SKM-1 (cell line): ENCODE results near the gene CMAS.
"Not testable (repeated sequence)": the region's sequence is repeated elsewhere in the genome, so short reads cannot be mapped to it uniquely, and the experiment has no call there.

ENCODE experiments used
- DNase-seq: peaks from one replicate; lab custom pipeline; 2025; ENCODE audit not compliant: unreplicated experiment; lab: John Stamatoyannopoulos, UW

The CMAS gene

DNA sequence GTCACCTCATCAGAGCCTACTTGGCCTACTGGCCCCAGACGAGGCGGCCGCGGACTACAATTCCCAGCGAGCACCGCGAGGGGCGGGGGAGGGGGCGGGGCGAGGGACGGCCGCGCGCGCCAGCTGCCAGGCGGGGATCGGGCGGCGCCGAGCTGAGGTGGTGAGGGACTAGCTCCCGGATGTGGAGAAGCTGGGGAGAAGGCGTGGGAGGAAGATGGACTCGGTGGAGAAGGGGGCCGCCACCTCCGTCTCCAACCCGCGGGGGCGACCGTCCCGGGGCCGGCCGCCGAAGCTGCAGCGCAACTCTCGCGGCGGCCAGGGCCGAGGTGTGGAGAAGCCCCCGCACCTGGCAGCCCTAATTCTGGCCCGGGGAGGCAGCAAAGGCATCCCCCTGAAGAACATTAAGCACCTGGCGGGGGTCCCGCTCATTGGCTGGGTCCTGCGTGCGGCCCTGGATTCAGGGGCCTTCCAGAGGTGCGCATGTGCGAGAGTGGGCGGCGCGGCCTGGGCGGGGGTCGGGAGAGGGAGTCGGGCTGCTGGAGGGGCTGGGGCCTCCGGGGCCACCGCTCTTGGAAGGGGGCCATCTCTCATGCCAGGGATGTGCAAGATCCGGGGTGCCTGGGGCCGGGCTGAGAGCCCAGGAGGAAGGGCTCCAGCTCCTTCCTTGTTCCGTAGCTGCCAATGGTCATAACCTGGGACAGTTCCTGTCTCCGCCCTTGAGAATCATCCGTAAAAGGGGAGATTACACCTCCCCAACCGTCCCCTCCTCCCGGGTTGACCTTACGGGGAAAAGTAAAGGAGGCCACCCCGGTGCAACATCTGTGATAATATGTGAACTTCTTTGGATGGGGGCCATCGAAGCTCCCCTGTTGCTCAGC lies at the start of gene CMAS:
TSS of gene CMAS (plus strand) at position 129 of the 878 bp plus-strand sequence. CDS start at position 215, 86 bp downstream.
- peak; percentile 1 for DNase-seq

DNA sequence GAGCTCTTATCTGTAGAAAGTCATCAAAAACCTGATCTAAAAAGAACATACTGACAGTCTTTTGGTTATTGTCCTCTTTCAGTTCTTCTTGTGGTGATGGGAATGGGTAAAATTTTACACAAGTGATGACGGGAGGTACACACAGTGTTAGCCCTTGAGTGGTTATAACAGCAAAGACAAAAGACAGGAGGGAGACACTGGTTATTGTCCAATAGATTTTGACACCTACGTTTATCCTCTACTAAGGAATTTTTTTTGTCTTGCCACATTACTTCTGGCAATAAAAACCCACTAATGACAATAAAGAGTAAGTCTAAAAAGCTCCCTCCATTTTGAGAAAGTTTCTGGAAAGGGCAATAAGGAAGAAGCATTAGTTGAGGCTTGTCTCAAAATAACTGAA lies 47.7 kb upstream of the CMAS start:
- no peak for DNase-seq

DNA sequence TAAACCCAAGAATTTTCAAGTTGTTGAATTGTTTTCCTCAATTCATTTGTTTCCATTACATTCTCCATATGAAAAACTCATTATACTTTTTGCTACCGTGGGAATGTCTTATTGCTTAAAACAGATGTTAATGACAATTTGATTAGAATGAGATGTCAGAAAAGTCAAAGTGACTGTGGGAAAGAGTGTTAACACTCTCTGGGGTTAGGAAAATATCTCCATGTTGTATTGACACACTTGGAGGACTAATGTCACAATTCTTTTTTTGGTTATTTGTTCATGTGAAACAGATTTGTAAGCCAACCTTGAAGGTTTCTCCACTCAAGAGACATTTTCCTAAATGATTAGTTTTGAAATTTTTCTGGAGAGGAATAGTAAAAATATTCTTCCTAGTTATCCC lies 47.2 kb upstream of the CMAS start:
- no peak for DNase-seq

DNA sequence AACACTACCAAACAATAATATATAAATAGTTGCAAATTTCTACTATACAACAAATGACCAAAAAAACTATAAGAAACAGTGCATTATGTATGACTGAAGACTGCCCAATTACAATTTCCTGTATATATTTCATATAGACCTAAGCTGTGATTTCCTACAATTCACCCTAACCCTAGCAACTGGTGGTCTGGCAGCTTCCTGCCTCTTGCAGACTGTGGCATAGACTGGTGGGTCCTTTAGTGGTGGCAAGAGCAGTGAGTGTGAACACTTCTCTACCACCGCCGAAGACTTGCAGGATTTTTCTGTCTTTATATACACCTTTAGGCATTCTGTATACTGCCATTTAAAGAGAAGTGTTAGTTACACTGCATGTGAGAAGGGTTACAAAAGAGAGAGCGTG lies 43.6 kb upstream of the CMAS start:
- DNase-seq: no peak

DNA sequence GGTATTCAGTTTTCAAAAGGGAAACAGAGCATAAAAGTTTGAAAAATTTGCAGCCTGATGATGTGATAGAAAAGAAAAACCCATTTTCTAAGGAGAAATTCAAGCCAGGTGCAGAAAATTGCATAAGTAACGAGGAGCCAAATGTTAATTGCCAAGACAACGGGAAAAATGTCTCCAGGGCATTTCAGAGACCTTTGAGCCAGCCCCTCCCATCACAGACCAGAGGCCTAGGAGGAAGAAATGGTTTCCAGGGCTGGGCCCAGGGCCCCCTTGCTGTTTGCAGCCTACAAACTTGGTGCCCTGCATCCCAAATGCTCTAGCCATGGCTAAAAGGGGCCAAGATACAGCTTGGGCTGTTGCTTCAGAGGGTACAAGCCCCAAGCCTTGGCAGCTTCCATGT lies 38.2 kb upstream of the CMAS start:
- DNase-seq: not testable (repeated sequence)

DNA sequence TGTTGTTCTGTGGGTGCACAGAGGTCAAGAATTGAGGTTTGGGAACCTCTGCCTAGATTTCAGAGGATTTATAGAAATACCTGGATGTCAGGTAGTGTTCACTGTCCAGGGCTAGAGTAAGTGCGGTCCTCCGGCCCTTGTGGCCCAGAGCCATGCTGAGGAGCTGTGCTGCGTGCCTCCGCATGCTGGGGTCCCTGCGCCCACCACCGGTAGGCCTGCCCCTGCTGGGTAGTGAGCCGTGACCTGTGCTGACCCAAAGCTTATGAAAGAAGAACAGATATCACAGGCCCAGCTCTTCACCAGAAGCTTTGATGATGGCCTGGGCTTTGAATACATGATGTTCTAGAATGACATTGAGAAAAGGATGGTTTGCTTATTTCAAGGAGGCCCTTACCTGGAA lies 37.8 kb upstream of the CMAS start:
- no peak for DNase-seq

DNA sequence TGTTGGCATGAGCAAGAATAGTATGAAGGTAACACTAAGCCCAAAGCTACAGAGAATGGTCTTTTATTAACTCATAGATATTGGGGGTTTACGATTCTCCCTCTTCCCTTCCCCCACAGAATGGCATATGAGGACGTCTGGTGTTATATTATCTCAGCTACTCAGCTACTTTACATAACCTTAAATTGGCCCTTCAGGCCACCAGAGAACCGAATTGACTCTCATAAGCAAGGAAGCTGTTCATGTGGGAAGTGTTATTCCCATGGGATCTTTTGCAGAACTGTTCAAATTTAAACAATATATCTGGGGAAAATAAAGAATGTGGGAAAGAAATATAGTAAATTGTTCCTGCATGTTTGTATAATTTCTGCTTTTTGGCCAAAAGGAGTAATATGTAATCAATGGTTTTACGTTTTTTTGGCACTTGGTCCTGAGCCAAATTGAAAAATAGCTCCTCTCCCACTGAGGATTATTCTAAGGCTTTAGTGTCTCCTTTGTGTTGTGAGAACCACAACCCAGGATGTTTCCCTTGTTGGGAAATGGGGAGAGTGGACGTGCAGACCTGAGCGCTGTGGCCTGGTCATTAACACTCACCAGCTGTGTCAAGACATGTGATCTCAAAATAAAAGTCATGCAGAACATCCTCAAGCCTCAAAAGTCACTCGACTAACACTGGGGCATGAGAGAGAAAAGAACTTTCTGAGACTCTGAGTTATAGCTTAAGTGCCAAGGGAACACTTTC lies 31.8 kb upstream of the CMAS start:
- DNase-seq: no peak

DNA sequence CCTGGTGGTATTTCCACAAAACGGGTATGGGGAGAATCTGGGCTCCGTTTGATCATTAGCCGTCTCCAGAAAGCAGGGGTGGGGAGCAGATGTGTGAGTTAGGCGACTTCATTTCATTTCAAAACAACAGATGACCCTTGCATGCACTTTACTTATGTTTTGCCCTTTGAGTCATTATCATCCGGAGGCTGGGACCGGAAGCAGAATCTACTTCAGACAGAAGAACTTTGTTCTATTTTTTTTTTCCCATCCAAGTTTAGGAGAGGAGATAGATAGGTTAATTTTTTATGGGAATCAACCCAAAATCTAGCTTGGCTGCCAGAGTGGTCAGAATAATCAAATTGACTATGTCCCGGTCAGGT lies 31.3 kb upstream of the CMAS start:
- DNase-seq: no peak

DNA sequence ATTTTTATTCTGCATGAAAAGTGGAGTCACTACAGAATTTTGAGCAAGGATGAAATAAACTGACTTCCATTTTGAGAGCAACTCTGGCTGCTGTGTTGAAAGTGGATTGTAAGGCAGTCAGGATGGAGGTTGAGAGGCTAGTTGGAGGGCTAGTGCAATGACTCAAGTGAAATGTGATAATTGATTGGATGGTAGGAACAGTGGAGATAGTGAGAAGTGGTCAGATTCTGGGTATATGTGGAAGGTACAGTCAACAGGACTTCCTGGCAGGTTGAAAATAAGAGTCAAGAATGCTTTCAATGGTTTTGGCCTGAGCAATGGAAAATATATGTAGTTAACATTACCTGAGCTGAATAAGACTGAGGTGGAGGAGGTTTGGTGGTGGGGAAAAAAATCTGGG lies 29.0 kb upstream of the CMAS start:
- no peak for DNase-seq

DNA sequence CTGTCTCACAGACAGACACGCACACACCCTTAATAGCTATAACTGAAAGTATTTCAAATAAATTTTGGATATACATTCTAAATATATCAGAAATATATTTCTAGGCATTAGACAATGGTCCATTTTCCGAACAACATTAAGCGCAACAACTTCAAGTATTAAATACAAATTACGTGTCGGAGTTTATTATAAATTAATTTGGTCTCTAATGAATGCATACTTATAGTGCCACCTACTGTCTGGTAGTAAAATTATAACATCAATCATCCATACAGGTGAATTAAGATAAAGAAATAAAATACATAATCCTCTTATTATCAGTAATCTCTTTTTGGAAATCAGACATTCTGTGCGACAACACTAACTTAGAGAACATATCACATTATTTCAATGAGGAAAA lies 27.2 kb upstream of the CMAS start:
- no peak for DNase-seq

DNA sequence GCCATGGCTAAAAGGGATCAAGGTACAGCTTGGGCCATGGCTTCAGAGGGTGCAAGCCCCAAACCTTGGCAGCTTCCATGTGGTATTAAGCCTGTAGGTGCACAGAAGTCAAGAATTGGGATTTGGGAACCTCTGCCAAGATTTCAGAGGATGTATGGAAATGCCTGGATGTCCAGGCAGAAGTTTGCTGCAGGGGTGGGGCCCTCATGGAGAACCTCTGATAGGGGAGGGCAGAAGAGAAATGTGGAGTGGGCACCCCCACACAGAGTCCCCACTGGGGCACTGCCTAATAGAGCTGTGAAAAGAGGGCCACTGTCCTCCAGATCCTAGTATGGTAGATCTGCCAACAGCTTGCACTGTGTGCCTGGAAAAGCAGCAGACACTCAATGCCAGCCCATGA lies 22.5 kb upstream of the CMAS start:
- not testable (repeated sequence) for DNase-seq

DNA sequence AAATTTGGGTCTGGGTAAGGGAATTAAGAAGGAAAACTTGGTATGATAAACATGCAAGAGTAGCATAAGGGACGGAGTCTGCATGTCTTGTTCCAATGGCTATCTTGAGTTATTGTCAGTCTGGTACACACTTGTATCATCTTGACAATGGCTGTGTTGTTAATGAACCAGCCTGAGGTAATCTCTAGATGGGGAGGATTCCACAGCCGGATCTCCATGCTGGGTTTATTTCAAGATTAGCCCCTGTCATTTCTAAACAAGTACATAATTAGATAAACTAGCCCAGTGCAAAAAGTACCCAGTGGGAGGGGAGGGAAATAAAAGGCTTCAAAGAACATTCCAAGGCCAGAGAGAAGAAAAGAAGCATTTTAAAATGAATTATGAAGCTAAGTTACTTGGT lies 16.5 kb upstream of the CMAS start:
- no peak for DNase-seq

DNA sequence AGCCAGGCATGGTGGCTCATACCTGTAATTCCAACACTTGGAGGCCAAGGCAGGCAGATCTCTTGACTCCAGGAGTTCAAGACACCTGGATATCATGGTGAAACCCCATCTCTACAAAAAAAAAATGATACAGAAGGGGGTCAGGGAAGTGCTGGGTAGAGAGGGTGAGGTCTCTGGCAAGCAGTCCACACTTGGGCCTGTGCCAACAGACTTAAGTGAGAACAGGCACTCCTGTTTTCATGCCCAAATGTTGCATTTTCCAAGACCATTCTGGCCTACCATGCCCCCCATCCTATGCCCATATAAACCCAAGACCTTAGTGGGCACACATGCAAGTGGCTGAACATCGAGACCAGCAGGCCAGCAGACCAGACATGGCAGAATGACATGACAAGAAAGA lies 16.0 kb upstream of the CMAS start:
- DNase-seq: no peak

DNA sequence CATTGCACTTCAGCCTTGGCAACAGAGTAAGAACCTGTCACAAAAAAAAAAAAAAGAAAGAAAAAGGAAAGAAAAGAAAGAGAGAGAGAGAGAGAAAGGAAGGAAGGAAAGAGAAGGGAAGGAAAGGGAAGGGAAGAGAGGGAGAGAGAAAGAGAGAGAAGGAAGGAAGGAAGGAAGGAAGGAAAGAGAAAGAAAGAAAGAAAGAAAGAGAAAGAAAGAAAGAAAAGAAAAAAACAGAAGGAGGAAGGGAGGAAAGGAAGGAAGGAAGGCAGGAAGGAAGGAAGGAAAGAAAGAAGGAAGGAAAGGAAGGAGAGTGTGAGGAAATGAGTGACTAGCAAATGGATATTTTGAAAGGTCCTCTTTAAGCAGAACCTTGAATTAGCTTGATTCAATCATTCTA lies 13.3 kb upstream of the CMAS start:
- DNase-seq: no peak

DNA sequence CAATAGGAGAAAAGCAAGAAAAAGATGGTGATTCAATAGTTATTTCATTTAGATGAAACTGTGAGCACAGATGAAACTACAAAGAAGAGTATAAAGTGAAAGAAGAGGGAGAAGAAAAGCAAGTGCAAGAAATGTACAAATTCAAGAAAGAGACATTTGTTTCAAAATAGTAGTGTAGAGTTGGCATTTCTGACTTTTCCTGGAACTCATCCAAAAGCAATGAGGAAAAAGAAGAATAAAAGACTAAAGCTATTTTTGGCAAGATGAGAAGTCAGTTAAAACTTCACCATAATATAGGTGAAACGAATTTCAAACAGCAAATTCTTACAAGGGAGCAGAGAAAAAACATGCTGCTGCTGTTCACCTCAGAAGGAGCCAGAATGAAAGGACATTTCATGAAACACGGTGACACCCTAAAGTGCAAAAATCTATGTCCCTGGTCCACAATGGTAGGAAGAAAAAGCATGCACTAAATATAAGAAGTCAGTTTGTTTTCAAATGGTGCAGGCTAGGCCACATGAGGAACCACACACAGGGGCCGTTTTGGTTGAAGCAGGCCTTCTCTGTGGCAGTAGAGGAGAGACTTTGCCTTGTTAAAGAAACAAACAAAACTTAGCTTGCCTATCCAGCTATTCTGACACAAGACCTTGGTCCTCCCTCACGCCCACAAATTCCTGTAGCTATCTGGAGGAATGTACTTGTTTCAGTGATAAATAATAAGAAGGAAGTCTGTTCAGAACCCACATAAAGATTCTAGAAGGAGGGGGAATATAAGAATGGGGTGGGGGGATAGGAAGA lies 11.1 kb upstream of the CMAS start:
- no peak for DNase-seq

DNA sequence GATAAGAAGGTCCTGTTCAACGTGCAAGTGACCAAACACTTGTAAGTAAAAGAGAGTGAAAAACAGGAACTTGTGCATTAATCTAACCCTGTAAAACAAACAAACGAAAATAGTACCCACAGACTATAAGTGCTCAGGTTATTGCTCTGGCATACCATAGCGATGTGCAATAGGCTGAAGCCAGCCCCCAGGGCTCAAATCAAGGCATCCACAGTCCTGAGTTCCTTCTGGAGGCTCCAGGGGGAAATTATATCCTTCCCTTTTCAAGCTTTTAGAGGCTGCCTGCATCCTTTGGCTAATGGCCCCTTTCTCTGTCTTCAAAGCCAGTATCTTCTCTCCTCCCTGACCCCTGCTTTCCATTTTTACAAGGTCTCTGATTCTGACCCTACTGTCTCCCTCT lies 8.1 kb upstream of the CMAS start:
- no peak for DNase-seq

DNA sequence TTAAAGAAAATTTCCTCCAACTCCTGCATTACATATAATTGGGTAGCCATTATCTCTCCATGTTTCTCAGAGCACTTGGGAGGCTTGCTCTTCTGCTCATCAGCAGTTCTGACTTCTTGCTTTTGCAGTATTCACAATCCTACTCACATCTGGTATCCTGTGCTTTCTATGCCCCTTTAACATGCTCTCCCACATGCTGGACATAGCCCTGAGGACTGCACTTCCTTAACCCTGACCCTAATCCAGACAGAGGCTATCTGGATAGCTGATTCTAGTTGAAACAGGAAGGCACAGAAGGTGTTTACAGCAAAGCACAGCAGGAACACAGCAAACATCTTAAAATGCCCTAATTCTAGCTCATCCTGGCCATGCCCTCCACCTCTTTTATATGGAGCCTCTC lies 7.3 kb upstream of the CMAS start:
- no peak for DNase-seq

DNA sequence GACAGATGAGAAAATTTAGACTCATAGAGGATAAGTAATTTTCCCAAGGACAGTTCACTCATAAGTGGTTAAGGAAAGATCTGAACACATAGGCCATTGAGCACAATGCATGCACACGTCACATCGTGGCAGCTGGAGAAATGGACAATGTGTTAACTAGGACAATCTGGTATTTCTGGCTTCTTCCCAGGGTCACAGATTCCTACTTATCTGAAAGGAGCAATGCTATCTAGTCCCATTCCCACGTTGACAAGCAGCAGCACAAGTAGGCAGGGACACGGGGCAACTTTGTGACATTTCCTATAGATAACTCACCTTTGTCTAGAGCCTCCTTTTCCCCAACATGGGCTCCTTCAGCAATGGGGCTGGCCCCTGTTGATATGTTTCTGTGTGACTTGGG lies 6.7 kb upstream of the CMAS start:
- no peak for DNase-seq

DNA sequence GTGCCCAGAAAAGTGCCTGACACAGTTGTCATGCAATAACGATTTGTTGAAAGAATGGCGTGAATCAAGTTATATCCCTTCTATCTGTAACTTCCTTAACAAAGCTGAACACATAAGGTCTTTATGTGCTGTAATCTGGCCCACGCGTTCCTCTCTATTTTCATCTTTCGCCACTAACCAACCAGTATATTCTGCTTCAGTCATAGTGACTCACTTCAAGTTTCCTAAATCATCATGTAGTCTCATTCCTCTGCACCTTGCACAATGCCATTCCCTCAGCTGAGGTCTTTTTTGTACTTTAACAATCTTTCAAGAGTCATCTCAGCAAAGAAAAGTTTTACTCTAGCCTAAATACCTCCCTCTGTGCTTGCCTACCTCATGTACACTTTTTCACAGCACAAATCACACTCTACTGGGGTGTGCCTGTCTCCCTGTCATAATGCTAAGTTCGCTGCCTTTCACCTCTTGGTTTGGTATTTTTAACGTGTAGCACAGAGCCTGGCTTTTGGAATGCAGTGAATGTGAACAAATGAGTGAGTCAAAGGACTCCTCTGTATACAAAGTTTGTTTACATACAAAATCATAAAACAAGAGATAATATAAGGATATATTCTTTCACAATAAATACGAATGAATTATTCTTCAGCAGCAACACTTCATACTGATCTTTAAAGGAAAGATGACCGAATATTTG lies 2.9 kb upstream of the CMAS start:
- DNase-seq: no peak

DNA sequence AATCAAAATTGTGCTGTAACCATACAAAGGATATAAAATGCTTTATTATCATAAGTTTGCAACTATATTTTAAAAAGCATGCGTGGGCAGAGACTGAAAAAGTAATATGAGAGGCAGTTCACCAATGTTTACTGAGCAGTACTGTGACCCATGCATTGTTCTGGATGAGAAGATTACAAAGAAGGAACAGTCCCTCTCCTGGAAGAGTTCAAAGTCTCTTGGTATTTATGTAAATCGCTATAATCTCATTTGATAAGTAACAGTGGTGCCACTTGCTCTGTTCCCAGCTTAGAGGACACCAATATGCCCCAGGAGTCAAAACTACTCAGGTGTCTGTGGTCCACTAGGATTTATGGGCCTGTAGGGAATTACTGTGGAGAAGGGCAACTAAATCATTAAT lies 2.1 kb upstream of the CMAS start:
- no peak for DNase-seq

DNA sequence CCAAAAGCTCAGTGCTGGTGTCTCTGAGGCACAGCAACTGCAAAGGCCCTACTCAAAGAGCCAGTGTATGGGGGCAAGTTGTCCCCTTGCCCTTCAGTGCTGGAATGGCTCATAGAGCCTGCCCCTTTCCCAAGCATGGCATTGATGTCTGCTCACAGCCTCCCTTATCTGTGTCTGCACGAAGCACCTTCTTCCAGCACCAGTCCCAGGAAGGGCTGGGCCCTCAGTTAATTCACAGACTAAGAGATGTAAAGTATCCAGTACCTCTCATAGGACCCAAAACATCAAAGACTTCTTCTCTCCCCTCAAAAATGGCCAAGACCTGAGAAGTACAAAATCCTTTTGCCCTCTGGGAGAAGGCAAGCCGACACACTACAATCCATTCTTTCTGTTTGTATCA lies 1.6 kb upstream of the CMAS start:
- DNase-seq: no peak
